ENCODE data around the gene ZFAND4. TPM values are rescaled to one million over a fixed set of nuclear protein-coding genes. Genes with fewer than 3 reads are reported as not detected.

ZFAND4 gene
- total RNA-seq, 4 donors from 2014 or later: 15.3 to 26.6 (median 17.7) TPM

GRCh38 chr10:45653454-45653853 lies 19.1 kb downstream of the ZFAND4 start:
- whole genome bisulfite sequencing: 84% methylated on average over 2 of the region's 2 CpGs
- Histone ChIP-seq H3K36me3 (peaks cover 15% of the 10 kb centered on the region), H3K27ac (no peak overlapping the region), H3K27me3 (no peaks in the 10 kb centered on the region), H3K4me1 (no peaks in the 10 kb centered on the region), H3K9me3 (no peaks in the 10 kb centered on the region), H3K4me3 (no peak overlapping the region)
- no peak for TF ChIP-seq EP300 (IDR thresholded peaks at IDR 0.05)
- DNase-seq (ENCODE audit: low spot score in 2 of 2): no peak

- no peak for DNase-seq (ENCODE audit: low spot score in 2 of 2)
- Histone ChIP-seq H3K9me3 (no peaks in the 10 kb centered on the region), H3K4me3 (no peak overlapping the region), H3K36me3 (peaks cover 13% of the 10 kb centered on the region), H3K4me1 (no peaks in the 10 kb centered on the region), H3K27me3 (no peaks in the 10 kb centered on the region), H3K27ac (no peak overlapping the region)
- 91% methylated on average over 1 of the region's 1 CpG for WGBS
- TF ChIP-seq EP300 (IDR thresholded peaks at IDR 0.05) (no peak), POLR2AphosphoS5 (IDR thresholded peaks at IDR 0.05) (no peak), CTCF (IDR thresholded peaks at IDR 0.05) (no peak), POLR2A (IDR thresholded peaks at IDR 0.05) (no peak)
Measured at GRCh38 chr10:45652511-45652910, 20.1 kb downstream of the ZFAND4 start.

- no peak for DNase-seq (ENCODE audit: low spot score in 2 of 2)
- WGBS: 93% methylated on average over 2 of the region's 2 CpGs
Measured at GRCh38 chr10:45649296-45649695, 23.3 kb downstream of the ZFAND4 start.

GRCh38 chr10:45647118-45647517 lies 25.5 kb downstream of the ZFAND4 start:
- H3K27ac ChIP-seq: no peak overlapping the region
- TF ChIP-seq EP300 (IDR thresholded peaks at IDR 0.05) (no peak), POLR2A (IDR thresholded peaks at IDR 0.05) (no peak), CTCF (IDR thresholded peaks at IDR 0.05) (no peak), POLR2AphosphoS5 (IDR thresholded peaks at IDR 0.05) (no peak)
- H3K9me3 ChIP-seq: no peaks in the 10 kb centered on the region
- H3K4me1 ChIP-seq: no peaks in the 10 kb centered on the region
- 89% methylated on average over 2 of the region's 2 CpGs for WGBS
- H3K4me3 ChIP-seq: no peak overlapping the region
- peaks cover 17% of the 10 kb centered on the region for H3K36me3 ChIP-seq
- H3K27me3 ChIP-seq: no peaks in the 10 kb centered on the region
- DNase-seq (ENCODE audit: low spot score in 2 of 2): no peak

More at GRCh38 chr10:45649296-45649695, 23.3 kb downstream of the ZFAND4 start:
- H3K36me3 ChIP-seq: peaks cover 17% of the 10 kb centered on the region
- no peak overlapping the region for H3K27ac ChIP-seq
- TF ChIP-seq POLR2A (IDR thresholded peaks at IDR 0.05): no peak
- no peak for TF ChIP-seq CTCF (IDR thresholded peaks at IDR 0.05)
- TF ChIP-seq POLR2AphosphoS5 (IDR thresholded peaks at IDR 0.05): no peak
- TF ChIP-seq EP300 (IDR thresholded peaks at IDR 0.05): no peak
- no peaks in the 10 kb centered on the region for H3K27me3 ChIP-seq
- no peaks in the 10 kb centered on the region for H3K9me3 ChIP-seq
- no peak overlapping the region for H3K4me3 ChIP-seq
- no peaks in the 10 kb centered on the region for H3K4me1 ChIP-seq

GRCh38 chr10:45646384-45647050 lies 26.1 kb downstream of the ZFAND4 start:
- WGBS: 46% methylated on average over 4 of the region's 4 CpGs
- TF ChIP-seq EP300 (IDR thresholded peaks at IDR 0.05) (no peak), POLR2A (IDR thresholded peaks at IDR 0.05) (no peak), CTCF (IDR thresholded peaks at IDR 0.05) (no peak), POLR2AphosphoS5 (IDR thresholded peaks at IDR 0.05) (no peak)

More at GRCh38 chr10:45646384-45647050, 26.1 kb downstream of the ZFAND4 start:
- DNase-seq (ENCODE audit: low spot score in 2 of 2): no peak
- Histone ChIP-seq H3K4me3 (no peak overlapping the region), H3K36me3 (peaks cover 17% of the 10 kb centered on the region), H3K4me1 (no peaks in the 10 kb centered on the region), H3K27ac (no peak overlapping the region), H3K27me3 (no peaks in the 10 kb centered on the region), H3K9me3 (no peaks in the 10 kb centered on the region)

Measured in suprapubic skin (tissue), 4 donors.